Astrocyte of the spinal cord (primary cell): ENCODE data around the gene STX4.

Source experiments
- DNase-seq: peaks from one replicate; pipeline ENCODE4 v3.0.0; 2011; ENCODE audit warnings: low read depth, low spot score
- H3K4me3 ChIP-seq: 2 replicates; pipeline ENCODE4 v1.5.1; 2011; ENCODE audit warnings: low read depth, mild to moderate bottlenecking, low read length, moderate library complexity
- CTCF ChIP-seq: IDR thresholded peaks from 2 replicates; pipeline ENCODE4 v1.5.1; 2012; ENCODE audit warnings: low read depth, mild to moderate bottlenecking, low read length, inconsistent platforms
- in situ Hi-C: cut with HindIII; loops from 2 replicates; pipeline ENCODE4 v1.10.0; 2017; ENCODE audit warnings: low sequenced_read_pairs

The STX4 gene

DNA sequence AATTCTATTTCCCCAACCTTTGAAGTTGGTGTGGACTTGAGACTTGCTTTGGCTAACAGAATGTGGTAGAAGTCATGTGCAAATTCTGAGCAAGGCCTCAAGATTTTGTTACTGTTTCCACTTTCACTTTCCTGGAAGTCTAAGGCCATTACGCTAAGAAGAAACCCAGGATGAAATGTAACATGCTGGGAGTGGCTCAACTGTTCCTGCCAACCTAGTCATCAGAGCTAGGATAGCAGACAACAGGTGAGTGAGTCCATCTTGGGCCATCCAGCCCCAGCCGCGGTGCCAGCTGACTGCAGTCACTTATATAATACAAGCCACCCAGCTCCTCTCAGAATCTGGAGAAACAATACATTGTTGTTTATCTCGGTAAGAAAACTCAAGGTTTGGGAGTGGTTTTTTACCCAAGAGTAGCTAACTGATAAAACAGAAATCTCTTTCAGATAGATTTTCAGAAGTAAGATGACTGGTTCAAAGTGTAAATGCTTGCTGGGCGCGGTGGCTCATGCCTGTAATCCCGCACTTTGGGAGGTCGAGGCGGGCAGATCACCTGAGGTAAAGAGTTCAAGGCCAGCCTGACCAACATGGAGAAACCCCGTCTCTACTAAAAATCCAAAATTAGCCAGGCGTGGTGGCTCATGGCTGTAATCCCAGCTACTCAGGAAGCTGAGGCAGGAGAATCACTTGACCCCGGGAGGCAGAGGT, 10.7 kb upstream of the STX4 start:
- no peak for DNase-seq
- H3K4me3 ChIP-seq = no peak overlapping the region
- in situ Hi-C loops = no loop called here
- no peak for TF ChIP-seq CTCF

- TF ChIP-seq CTCF = no peak
- H3K4me3 ChIP-seq = no peak overlapping the region
- in situ Hi-C loops = no loop called here
- no peak for DNase-seq
Measured at GRCh38 chr16:31023252-31023602, 10.1 kb upstream of the STX4 start.

DNA sequence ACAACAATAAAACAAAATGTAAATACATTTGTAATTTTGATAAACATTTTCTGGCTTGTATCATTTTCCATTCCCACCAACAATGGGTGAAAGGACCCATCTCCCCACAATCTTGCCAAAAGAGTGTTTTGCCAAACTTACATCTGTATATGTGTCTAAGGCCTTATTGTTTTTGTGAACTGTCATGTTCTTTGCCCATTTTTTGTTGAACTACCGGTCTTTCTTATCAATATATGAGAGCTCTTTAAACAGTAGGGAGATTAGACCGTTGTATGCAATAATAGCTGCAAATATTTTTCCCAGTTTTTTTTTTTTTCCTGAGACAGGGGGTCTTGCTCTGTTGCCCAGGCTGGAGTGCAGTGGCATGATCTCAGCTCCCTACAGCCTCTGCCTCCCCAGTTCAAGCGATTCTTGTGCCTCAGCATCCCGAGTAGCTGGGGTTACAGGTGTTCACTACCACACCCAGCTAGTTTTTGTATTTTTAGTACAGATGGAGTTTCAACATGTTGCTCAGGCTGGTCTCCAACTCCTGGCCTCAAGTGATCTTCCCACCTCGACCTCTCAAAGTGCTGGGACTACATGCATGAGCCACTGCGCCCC, 9.6 kb upstream of the STX4 start:
- no peak for DNase-seq
- H3K4me3 ChIP-seq = no peak overlapping the region
- TF ChIP-seq CTCF = no peak
- in situ Hi-C loops = no loop called here

- no peak overlapping the region for H3K4me3 ChIP-seq
- in situ Hi-C loops = no loop called here
- TF ChIP-seq CTCF = no peak
- no peak for DNase-seq
Measured at GRCh38 chr16:31025339-31025738, 8.0 kb upstream of the STX4 start.

DNA sequence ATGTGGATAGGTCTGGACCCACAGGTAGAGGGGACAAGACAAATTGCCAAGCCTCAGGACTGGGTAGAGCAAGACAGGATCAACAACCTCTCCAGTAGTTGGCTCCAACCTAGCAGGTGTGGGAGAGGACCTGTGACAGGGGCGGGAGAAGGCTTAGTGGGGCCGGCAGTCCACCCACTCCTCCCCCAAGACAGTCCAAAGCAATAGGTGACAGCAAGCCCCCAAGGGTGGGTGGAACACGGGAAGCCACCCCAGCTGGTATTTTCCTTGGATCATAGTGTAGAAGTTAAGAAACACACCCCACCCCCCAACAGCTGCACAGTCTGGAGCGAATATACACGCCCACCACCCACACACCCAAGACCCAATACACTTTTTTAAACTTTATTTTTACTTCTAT, 4.1 kb upstream of the STX4 start:
- no peak for TF ChIP-seq CTCF
- DNase-seq = no peak
- in situ Hi-C loops = no loop called here
- H3K4me3 ChIP-seq = no peak overlapping the region

DNA sequence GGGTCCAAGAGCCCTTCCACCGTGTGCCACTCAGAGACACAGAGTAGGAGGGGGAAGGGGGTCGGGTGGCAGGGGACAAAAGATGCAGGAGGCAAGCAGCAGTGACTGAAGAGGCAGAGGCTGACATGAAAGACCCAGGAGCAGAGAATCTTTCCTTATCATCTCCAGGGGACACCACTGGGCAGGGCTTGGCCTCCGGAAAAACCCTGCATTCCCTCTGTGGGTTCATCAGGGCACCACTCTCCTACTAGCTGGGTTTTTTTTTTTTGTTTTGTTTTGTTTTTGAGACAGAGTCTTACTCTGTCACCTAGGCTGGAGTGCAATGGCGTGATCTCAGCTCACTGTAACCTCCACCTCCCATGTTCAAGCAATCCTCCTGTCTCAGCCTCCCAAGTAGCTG, 2.1 kb upstream of the STX4 start:
- H3K4me3 ChIP-seq = no peak overlapping the region
- no peak for DNase-seq
- TF ChIP-seq CTCF = no peak
- in situ Hi-C loops = no loop called here
